GM12872 (cell line): ENCODE data around the gene GNB5.

Source experiments
- CTCF ChIP-seq: IDR thresholded peaks from 3 replicates; pipeline ENCODE4 v1.5.1; 2011; ENCODE audit warnings: low read depth, mild to moderate bottlenecking, low read length, moderate library complexity; ENCODE audit not compliant: insufficient read depth

GNB5 gene

GRCh38 chr15:52067545-52067926 is 123.7 kb downstream of the GNB5 start:
- TF ChIP-seq CTCF, result no peak

GRCh38 chr15:52066842-52067544 is 124.2 kb downstream of the GNB5 start:
- no peak for TF ChIP-seq CTCF
